ENCODE data around the gene GNAS.

Gene GNAS

GRCh38 chr20:58900397-58900796, 47.9 kb downstream of the GNAS start:
- DNase-seq = no peak

- no peak for DNase-seq
Observed at GRCh38 chr20:58901488-58902402, 49.2 kb downstream of the GNAS start.

- DNase-seq = no peak
Observed at GRCh38 chr20:58903614-58904013, 51.1 kb downstream of the GNAS start.

GRCh38 chr20:58905236-58905635, 52.7 kb downstream of the GNAS start:
- DNase-seq = no peak

DNA sequence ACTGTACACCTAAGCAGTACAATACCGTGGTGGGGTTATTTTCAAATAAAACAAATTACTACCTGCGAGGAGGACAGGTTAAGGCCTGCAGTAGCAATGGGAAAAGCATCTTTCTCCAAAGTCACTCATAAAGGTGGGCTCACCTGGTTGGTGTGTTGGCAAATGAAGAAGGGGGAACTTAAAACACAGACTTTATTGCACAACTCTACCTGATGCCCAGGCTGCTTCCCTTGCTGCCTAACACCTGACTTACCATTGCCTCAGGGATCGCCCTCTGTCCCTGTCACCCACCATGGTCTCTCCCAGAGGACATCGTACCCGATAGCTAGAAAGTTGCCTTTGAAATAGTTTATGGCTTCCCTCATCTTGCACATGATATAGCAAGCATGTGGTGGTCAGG, 53.6 kb downstream of the GNAS start:
- no peak for DNase-seq

DNA sequence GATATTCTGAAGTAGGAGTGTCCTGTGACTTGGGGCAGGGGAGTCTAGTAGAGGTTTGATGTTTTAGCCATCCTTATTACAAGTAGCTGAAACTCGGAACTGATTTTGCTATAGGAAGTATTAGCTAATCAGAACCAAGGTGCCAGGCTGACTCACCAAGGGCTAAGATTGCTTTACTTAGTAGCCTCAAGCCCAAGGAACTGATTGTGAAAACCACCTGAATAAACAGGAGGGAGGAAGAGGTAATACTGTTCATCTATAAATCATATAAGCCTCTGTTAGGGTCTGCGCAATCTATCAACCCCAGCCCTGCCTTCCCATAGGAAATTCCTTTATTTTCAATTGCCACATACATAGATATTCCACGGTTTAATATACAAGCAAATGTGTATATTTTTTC, 54.4 kb downstream of the GNAS start:
- no peak for DNase-seq

GRCh38 chr20:58907320-58908137, 55.0 kb downstream of the GNAS start:
- peak in 2 of 4 experiments; percentile 5 to 18 for DNase-seq

DNA sequence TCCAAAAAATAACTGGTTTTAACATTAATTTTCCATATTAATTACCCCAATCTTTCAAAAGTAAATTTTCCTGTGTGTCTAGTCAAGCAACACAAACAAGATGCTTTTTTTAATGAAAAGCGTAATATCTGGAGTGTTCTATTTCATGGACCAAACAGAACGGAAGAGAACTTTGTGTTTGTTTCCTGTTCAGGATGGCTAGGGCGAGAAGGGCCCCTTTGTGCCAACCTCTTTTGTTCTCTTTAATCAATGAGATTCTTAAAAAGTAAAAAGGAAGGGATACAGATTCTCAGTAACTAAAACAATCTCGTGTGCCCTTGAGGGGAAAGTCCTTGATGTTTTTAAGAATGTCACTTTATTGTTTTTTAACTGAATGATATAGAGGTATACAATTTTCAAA, 55.7 kb downstream of the GNAS start:
- no peak for DNase-seq

DNA sequence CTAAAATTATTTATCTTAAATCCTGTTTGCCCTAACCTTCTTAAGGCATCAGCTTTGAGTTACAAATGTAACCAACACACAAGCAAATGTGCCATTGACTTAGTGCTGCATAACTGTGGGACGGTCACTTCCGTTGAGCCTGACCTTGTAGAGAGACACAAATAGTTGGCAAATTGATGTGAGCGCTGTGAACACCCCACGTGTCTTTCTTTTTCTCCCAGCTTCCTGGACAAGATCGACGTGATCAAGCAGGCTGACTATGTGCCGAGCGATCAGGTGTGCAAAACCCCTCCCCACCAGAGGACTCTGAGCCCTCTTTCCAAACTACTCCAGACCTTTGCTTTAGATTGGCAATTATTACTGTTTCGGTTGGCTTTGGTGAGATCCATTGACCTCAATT, 56.4 kb downstream of the GNAS start:
- no peak for DNase-seq

DNA sequence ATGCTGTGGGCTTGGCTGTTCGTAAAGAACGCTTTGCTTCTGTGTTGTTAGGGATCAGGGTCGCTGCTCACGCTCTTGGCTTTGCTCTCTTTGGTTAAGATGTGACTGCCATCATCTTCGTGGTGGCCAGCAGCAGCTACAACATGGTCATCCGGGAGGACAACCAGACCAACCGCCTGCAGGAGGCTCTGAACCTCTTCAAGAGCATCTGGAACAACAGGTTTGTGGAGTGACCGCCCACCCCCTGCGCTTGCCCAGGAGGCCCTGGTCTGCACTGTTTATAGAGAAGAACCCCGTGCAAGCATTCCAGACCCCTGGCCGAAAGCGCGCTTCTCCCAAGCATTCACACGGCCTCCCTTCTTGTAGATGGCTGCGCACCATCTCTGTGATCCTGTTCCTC, 57.1 kb downstream of the GNAS start:
- no peak for DNase-seq

DNA sequence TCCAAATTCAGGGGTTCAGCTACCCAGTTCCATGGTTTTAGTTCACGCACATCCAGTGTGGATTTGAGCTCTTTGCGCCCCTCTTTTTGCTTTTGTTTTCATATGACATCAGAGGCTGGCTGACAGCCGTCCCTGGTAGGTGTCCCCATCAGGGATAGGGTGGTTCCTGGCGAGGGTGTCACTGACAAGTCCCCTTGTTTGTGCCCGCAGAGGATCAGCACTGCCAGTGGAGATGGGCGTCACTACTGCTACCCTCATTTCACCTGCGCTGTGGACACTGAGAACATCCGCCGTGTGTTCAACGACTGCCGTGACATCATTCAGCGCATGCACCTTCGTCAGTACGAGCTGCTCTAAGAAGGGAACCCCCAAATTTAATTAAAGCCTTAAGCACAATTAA, 58.0 kb downstream of the GNAS start:
- no peak for DNase-seq

- DNase-seq = no peak
Observed at GRCh38 chr20:58911309-58911708, 58.8 kb downstream of the GNAS start.

DNA sequence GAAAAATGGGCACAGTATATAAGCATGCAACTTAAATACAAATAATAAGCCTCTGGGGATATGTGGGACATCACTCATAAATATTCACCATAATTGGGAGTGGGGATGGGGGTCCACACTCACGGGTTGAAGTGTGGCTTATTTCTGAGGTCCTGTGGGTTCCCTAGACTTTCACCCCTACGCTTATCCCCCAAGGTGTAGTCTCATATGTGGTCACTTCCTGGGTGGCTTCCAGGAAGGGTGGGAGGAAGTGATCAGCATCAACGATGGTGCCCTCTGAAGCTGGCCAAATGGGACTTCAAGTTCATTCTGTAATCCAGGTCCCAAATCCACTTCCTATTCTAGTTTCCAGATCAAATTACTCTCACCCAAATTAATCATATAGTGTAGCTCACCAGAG, 59.5 kb downstream of the GNAS start:
- no peak for DNase-seq

DNA sequence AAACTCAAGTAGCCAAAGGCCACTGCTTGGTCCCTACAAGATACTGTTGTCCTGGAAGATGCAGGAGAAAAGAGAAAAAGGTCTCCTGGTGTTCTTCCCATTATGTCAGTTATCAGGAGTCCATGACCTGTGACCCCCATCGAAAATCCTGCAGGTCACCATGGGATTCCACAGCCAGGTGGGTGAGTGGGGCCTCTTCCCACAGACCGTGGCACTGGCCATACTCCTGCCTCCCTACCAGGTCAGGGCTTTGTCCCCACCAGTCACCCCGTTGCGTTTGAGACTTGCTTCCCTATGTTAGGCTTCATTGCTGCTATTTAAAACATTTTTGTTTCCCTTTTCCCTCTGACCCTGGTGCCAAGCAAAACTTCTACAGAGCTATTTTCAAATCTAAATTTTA, 60.6 kb downstream of the GNAS start:
- DNase-seq = no peak

DNA sequence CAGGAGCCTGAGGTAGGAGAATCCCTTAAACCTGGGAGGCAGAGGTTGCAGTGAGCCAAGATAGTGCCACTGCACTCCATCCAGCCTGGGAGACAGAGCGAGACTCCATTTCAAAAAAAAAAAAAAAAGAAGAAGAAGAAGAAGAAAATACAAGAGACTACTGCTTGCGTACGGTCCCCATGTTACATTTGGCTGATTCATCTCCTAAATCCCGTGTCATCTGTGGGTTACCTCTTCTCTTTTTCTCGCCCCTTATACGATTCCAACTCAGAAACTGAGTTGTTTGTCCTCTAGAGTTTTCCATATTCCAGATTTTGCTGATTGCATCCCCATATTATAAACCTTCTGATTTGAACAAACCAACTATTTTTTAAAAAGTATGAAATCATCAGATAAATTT, 66.1 kb downstream of the GNAS start:
- no peak for DNase-seq

- no peak for DNase-seq
Observed at GRCh38 chr20:58921564-58921963, 69.0 kb downstream of the GNAS start.

DNA sequence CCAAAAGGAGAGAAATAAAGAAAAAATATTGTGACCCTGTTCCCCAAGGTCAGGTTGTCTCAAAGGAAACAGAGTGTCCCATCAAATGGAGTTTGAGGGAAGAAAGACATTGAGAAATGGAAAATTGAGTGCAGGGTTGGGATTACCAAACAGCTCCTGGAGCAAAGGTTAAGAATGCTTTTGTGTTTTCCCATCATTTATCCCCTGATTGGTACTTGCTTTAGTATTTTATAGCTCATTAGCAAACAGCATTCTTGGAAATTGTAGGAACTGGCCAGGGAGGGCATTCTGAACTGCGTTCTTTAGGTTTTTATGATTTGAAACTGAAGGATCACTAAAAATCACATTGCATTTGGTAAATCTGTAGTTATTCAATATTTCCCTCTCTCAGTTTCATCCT, 69.5 kb downstream of the GNAS start:
- DNase-seq = no peak

GRCh38 chr20:58923117-58923712, 70.7 kb downstream of the GNAS start:
- DNase-seq = no peak

- no peak for DNase-seq
Observed at GRCh38 chr20:58926802-58927489, 74.4 kb downstream of the GNAS start.

DNA sequence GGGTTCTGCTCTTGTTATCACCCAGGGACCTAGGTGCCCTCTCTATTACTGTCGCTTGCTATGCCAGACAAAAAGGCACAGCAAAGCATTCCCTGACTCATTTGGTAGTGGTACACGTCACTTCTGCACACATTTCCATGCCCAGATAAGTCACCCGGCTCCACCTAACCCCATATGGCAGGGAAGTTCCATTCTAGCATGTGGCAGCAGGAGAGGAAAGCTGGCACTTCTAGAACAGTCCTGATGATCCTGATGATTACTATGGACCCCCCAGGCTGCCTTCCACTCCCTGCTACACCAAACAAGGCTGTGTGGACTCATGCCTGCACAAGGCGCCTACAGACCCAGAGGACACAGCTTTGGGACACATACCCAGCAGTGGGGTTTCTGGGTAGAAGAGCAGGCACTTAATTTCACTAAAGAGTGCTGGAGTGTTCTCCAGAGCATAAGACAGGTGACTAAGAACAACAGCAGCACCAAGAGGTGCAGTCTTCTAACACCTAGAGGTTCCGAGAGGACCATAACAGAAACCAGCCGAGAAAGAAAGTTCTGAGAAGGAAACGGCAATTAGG, 75.1 kb downstream of the GNAS start:
- DNase-seq = no peak

DNA sequence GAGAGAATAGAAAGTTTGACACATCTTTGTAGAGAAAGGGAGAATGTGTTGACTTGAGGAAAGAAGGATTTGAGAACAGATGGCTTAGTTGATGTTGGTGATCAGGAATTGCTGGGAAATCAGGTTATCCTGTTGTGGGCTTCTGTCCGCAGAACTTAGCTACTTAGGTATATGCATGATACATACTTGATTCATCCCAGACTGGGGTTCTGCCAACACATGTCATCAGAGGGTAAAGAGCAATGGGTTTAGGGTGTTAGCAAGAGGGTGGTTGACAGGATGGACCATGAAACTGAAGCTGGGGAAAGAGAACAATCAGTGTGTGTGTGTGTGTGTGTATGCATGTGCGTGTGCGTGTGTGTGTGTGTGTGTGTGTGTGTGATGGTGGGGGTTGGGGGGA, 78.0 kb downstream of the GNAS start:
- no peak for DNase-seq

- DNase-seq = no peak
Observed at GRCh38 chr20:58932170-58932569, 79.7 kb downstream of the GNAS start.

DNA sequence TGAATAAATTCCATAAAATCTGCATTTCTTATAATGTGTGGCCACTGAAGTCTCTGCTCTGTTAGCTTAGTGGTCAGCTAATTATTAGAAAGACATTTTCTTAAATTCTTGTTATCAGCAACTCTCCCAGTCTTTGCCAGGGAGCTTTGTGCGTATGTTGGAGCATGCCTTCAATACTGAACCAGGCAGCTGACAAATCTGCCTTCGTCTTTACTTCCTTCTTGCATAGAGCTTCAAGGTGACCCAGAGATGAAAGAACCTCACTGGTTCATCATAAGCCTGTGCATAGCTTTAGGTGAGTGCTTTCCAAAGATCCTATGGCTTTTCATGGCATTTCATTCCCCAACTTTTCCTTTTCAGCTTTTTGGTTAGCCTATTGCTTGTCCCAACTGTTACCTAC, 85.6 kb downstream of the GNAS start:
- DNase-seq = no peak

Measured in activated CD4-positive, CD25-positive, alpha-beta regulatory T cell (primary cell).